Stimulated activated CD4-positive, alpha-beta T cell treated with anti-CD3 and anti-CD28 coated beads, Interleukin-4, amount 100 ng/mL, for 1 hour (primary cell): ENCODE results near the gene FBXW9.
A peak's percentile ranks its signal among the peaks of the same experiment; 100 is the strongest.
"Not testable (repeated sequence)": the region's sequence is repeated elsewhere in the genome, so short reads cannot be mapped to it uniquely, and the experiment has no call there.

Source experiments
- DNase-seq: peaks from one replicate; pipeline ENCODE4 v3.0.0-alpha.2; 2020

FBXW9 gene

DNA sequence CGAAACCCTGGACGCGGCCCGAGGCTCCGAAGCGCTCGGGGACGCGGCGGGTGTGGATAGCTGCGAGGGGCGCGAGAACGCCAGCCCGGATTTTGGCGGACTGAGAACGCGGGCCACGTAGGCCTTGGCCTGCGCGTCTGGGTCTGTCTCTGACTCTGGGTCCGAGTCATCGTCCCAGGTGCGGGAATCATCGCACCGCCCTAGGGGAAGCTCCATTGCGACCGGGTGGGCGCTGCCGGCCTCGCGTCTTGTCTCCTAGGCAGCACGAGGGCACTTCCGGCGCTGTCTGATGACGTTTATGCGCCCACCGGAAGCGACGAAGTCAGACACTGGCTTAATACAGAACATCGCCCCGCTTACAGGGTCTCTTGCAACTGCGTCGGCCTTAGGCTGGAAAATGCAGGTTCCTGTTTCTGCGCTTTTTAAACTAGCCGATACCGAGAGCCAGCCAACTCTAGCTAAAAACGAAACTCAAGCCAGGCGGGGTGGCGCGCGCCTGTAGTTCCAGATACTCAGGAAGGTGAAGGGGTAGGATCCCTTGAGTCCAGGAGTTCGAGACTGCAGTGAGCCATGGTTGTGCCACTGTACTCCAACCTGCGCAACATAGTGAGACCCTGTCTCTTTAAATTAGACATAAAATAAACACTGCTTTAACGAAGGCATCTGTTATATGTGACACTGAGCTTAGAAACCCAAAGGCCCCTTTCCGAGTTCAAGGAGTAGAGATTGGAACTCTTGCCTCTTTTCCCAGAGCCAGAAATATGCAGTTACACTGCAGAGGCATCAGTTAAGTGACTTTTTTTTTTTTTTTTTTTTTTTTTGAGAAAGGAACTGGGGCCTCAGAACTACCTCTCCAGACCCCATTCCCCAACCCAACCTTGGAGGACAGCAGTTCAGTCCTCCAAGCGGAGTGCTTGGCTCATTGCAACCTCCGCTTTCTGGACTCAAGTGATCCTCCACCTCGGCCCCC lies at the start of gene FBXW9:
TSS of gene FBXW9 (minus strand) at position 266 of the 970 bp plus-strand sequence. CDS start at position 216, 50 bp downstream.
- peak; percentile 98 for DNase-seq

DNA sequence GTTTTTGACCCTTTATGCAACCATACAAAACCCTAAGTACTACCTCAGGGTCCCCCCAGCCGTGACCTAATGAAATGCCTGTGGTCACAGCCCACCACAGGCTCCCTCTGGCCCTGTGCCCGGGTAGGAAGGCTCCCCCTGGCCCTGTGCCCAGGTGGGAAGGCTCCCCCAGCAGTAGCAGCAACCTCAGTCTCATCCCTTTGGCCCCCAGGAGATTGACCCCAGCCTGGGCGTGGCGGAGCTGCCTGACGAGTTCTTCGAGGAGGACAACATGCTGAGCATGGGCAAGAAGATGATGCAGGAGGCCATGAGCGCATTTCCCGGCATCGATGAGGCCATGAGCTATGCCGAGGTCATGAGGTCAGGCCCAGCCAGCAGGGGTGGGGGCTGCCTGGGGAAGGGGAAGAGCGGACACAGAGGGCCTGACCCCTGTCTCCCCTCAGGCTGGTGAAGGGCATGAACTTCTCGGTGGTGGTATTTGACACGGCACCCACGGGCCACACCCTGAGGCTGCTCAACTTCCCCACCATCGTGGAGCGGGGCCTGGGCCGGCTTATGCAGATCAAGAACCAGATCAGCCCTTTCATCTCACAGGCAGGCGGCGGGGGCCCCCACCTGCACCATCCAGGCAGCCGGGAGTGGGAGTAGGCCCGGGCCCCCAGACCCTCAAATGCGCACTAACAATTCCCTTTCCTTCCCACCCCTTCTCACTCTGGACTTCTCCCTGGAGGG lies 48.9 kb upstream of the FBXW9 start:
- no peak for DNase-seq

DNA sequence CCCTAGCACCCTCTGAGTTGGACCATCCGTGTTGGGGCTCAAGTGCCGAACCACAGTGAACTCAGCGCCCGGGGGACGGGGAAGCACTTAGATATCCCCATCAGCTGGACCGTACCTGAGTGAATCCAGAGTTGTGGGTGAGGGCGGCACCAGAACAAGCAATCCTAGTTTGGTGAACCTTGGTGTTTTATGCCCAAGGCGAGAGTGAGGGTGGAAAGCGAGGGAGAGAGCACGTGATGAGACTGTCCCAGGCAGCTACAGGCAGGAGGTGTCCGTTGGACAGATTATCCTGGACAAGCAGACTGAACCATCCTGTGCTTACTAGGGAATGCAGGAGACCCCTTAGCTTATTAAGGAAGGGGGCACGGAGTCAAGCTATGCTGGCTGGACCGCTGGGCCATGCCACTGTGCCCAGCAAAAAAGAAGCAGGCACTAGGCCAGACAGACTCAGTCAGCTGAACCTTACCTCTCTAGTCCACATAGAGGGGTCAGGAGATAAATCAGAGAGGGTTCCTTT lies 41.5 kb upstream of the FBXW9 start:
- no peak for DNase-seq

- DNase-seq = peak; percentile 76
Measured at GRCh38 chr19:12736995-12737834, 40.8 kb upstream of the FBXW9 start, which contains the start of gene GET3. Gene GET3 (plus strand): TSS chr19:12737497. CDS start chr19:12737506, 9 bp downstream.

GRCh38 chr19:12733369-12734214 lies 37.2 kb upstream of the FBXW9 start:
- DNase-seq = peak; percentile 56

DNA sequence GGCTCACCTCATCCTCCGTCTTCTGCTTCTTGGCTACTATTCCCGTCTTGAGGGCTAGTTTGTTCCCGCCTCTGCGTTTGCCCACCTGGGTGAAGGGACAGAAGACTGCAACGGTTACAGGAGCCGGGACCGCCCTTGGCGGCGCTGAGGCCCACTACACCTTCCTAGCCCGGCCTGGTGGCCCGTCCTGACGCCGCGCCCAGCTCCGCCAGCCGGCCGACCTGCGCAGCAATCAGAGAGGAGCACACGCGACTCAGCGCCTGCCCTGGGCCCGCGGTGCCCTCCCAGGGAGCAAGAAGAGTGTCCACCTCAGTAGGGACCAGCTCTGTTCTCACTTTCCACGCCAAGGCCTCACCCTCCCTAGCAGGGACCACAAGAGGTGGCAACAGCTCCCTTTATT lies 34.9 kb upstream of the FBXW9 start:
- DNase-seq = no peak

GRCh38 chr19:12730064-12730463 lies 33.6 kb upstream of the FBXW9 start:
- DNase-seq = no peak

DNA sequence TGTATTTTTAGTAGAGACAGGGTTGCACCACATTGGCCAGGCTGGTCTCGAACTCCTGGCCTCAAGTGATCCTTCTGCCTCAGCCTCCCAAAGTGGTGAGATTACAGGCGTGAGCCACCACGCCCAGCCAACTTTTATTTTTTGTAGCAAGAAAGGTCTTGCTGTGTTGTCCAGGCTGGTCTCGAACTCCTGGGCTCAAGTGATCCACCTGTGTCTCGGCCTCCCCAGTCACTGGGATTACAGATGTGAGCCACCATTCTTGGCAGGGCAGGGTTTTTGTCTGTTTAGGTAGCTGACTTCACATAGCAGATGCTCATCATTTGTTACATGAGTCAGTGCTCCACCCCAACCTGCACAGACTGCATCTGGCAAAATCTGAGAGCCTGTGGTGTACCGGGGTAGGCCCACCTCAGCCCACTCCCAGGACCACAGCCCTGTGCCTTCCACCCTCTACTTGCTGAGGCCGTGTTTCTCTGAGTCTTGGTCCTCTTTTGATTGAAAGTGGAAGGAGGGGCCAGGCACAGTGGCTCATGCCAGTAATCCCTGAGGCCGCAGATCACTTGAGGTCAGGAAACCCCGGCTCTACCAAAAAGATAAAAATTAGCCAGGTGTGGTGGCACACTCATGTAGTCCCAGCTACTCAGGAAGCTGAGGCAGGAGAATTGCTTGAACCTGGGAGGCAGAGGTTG lies 31.5 kb upstream of the FBXW9 start:
- DNase-seq = no peak

DNA sequence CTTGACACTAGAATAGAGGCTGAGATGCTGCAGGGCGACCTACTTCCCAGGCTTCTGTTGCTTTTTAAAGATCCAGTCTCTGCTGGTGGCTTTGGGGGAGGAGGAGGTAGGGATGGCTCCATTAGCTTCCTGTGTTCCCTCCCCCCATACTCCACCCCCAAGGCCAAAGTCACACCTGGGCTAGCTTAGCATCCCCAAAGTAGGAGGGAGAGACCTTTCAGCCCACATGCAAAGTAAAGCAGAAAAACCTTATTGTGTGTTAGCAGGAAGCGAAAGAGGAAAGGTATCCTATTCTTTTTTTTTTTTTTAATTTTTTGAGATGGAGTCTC lies 30.5 kb upstream of the FBXW9 start:
- DNase-seq = no peak

- DNase-seq = not testable (repeated sequence)
Measured at GRCh38 chr19:12725612-12726011, 29.2 kb upstream of the FBXW9 start.

- DNase-seq = peak; percentile 75
Measured at GRCh38 chr19:12723641-12724426, 27.4 kb upstream of the FBXW9 start, which contains the start of gene TNPO2. Gene TNPO2 (minus strand): TSS chr19:12723932. CDS start chr19:12720977, 2,955 bp downstream.

DNA sequence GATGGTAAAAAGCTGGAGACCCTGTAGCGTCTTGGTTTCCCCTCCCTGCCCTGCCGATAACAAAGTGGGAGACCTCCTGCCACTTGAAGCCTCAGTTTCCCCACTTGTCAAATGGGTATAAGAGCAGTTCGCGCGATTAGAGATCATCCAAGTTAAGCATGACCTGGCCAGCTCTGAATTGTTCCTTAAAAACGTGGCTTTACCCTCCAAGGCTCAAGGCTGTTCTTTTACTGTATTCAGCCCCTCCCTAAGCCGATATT lies 26.9 kb upstream of the FBXW9 start:
- no peak for DNase-seq

- DNase-seq = peak; percentile 90
Measured at GRCh38 chr19:12722566-12723380, 26.3 kb upstream of the FBXW9 start.

GRCh38 chr19:12721656-12722565 lies 25.5 kb upstream of the FBXW9 start:
- DNase-seq = peak; percentile 58

GRCh38 chr19:12720851-12721655 lies 24.6 kb upstream of the FBXW9 start:
- no peak for DNase-seq

DNA sequence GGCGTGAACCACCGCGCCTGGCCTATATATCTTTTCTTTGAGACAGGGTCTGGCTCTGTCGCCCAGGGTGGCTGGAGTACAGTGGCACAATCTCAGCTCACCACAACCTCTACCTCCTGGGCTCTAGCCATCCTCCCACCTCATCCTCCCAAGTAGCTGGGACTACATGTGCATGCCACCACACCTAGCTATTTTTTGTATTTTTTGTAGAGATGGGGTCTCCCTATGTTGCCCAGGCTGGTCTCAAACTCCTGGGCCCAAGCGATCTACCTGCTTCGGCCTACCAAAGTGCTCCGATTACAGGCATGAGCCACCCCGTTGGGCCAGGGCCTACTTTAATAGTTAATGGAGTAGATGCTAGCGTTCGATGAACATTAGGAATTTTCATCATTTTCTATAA lies 23.9 kb upstream of the FBXW9 start:
- no peak for DNase-seq

DNA sequence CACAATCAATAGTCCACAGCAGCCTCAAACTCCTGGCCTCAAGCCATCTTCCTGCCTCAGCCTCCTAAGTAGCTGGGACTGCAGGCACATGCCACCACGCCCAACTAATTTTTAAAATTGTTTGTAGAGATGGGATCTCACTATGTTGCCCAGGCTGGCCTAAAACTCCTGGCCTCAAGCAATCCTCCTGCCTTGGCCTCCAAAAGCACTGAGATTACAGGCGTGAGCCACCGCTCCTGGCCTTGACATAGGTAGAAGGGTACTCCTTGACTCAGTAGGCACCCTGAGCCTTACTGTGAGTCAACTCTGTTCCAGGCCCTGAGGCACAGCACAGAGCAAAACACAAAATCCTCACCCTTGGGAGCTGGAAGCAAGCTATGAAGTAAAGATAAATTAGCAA lies 19.5 kb upstream of the FBXW9 start:
- DNase-seq = no peak

- DNase-seq = no peak
Measured at GRCh38 chr19:12715102-12715501, 18.7 kb upstream of the FBXW9 start.
